Dedifferentiated amniotic fluid mesenchymal stem cell (primary cell): ENCODE measurements around the gene RIOX2.
"Not testable (repeated sequence)": the region's sequence is repeated elsewhere in the genome, so short reads cannot be mapped to it uniquely, and the experiment has no call there.

Experiments
- DNase-seq: peaks from one replicate; pipeline ENCODE4 v3.0.0-alpha.2; 2016; ENCODE audit errors: extremely low spot score

Gene RIOX2

GRCh38 chr3:97971679-97972567 is at the start of gene RIOX2:
TSS of gene RIOX2 (minus strand) at chr3:97972431. CDS start at chr3:97967593, 4,838 bp downstream.
- peak; percentile 62 for DNase-seq

GRCh38 chr3:98020412-98020811 is 48.2 kb upstream of the RIOX2 start:
- DNase-seq, result no peak

- no peak for DNase-seq
These were observed 46.1 kb upstream of the RIOX2 start for GRCh38 chr3:98018301-98018700.

GRCh38 chr3:98014268-98014585 is 42.0 kb upstream of the RIOX2 start:
- no peak for DNase-seq

- no peak for DNase-seq
These were observed 41.4 kb upstream of the RIOX2 start for GRCh38 chr3:98013411-98014267.

GRCh38 chr3:98012979-98013378 is 40.7 kb upstream of the RIOX2 start:
- DNase-seq, result no peak

GRCh38 chr3:98010883-98011449 is 38.7 kb upstream of the RIOX2 start:
- not testable (repeated sequence) for DNase-seq

GRCh38 chr3:98010194-98010882 is 38.1 kb upstream of the RIOX2 start:
- no peak for DNase-seq

GRCh38 chr3:98008855-98009254 is 36.6 kb upstream of the RIOX2 start:
- DNase-seq, result no peak

- DNase-seq, result no peak
These were observed 33.2 kb upstream of the RIOX2 start for GRCh38 chr3:98005438-98005837.

GRCh38 chr3:98004721-98005120 is 32.5 kb upstream of the RIOX2 start:
- no peak for DNase-seq

GRCh38 chr3:98003306-98003969 is 31.2 kb upstream of the RIOX2 start:
- no peak for DNase-seq

- no peak for DNase-seq
These were observed 30.5 kb upstream of the RIOX2 start for GRCh38 chr3:98002717-98003116.

GRCh38 chr3:97999994-98000393 is 27.8 kb upstream of the RIOX2 start:
- no peak for DNase-seq

- no peak for DNase-seq
These were observed 26.9 kb upstream of the RIOX2 start for GRCh38 chr3:97999103-97999502.

GRCh38 chr3:97996988-97997387 is 24.8 kb upstream of the RIOX2 start:
- DNase-seq, result no peak

GRCh38 chr3:97994328-97994945 is 22.2 kb upstream of the RIOX2 start:
- DNase-seq, result no peak

GRCh38 chr3:97993526-97993925 is 21.3 kb upstream of the RIOX2 start:
- DNase-seq, result no peak

GRCh38 chr3:97992547-97993173 is 20.4 kb upstream of the RIOX2 start:
- DNase-seq, result no peak

- no peak for DNase-seq
These were observed 19.1 kb upstream of the RIOX2 start for GRCh38 chr3:97991293-97991682.
